ENCODE results near the gene FBXL20.

Gene FBXL20

GRCh38 chr17:39404542-39405378 lies 3.3 kb upstream of the FBXL20 start:
- no peak for DNase-seq
- H3K9me3 ChIP-seq: no peaks in the 10 kb centered on the region
- no peaks in the 10 kb centered on the region for H3K27me3 ChIP-seq
- no peak overlapping the region for H3K4me3 ChIP-seq
- intact Hi-C loops (cut with DNase I; ENCODE audit: low total_unique reads): loop anchor here (10.0 kb wide), 2 partner anchors 50 to 150 kb away; partner anchors contain the start of gene MED1
- H3K4me1 ChIP-seq: peaks cover 0 to 15% (median 6%) of the 10 kb centered on the region in 4 donors
- peaks cover 12 to 46% (median 27%) of the 10 kb centered on the region in 3 donors for H3K36me3 ChIP-seq
- no peak overlapping the region for H3K27ac ChIP-seq
- TF ChIP-seq CTCF (IDR thresholded peaks at IDR 0.05): no peak

- H3K4me3 ChIP-seq: peak overlapping the region in 1 of 2 donors; percentile 85
- no peaks in the 10 kb centered on the region for H3K9me3 ChIP-seq
- H3K27me3 ChIP-seq: no peaks in the 10 kb centered on the region
- H3K27ac ChIP-seq: no peak overlapping the region
- H3K4me1 ChIP-seq: peaks cover 0 to 28% (median 15%) of the 10 kb centered on the region in 4 donors
- peaks cover 0 to 29% (median 10%) of the 10 kb centered on the region in 3 donors for H3K36me3 ChIP-seq
- TF ChIP-seq CTCF (IDR thresholded peaks at IDR 0.05): no peak
- intact Hi-C loops (cut with DNase I; ENCODE audit: low total_unique reads): loop anchor here (10.0 kb wide), 2 partner anchors 52 to 148 kb away; partner anchors contain the start of gene MED1
- no peak for DNase-seq
Observed at GRCh38 chr17:39402890-39403605, 1.6 kb upstream of the FBXL20 start.

- peak; percentile 94 for DNase-seq
- Histone ChIP-seq H3K27ac (peak overlapping the region; percentile 90 to 97), H3K4me1 (peaks cover 0 to 35% (median 15%) of the 10 kb centered on the region in 4 donors), H3K27me3 (no peaks in the 10 kb centered on the region), H3K9me3 (no peaks in the 10 kb centered on the region), H3K4me3 (peak overlapping the region; percentile 85), H3K36me3 (peaks cover 0 to 23% (median 3%) of the 10 kb centered on the region in 3 donors)
- intact Hi-C loops (cut with DNase I; ENCODE audit: low total_unique reads): loop anchor here (10.0 kb wide), 2 partner anchors 52 to 148 kb away; partner anchors contain the start of gene MED1
- TF ChIP-seq CTCF (IDR thresholded peaks at IDR 0.05): no peak
Observed at GRCh38 chr17:39402244-39402889, 941 bp upstream of the FBXL20 start.

- intact Hi-C loops (cut with DNase I; ENCODE audit: low total_unique reads): loop anchor here (10.0 kb wide), 2 partner anchors 54 to 146 kb away; partner anchors contain the start of gene MED1
- peak; percentile 26 to 70 for DNase-seq
- H3K27ac ChIP-seq: peak overlapping the region; percentile 90 to 97
- H3K36me3 ChIP-seq: peaks cover 0 to 8% (median 0%) of the 10 kb centered on the region in 3 donors
- H3K4me1 ChIP-seq: peaks cover 0 to 35% (median 16%) of the 10 kb centered on the region in 4 donors
- H3K27me3 ChIP-seq: no peaks in the 10 kb centered on the region
- H3K4me3 ChIP-seq: peak overlapping the region; percentile 85
- TF ChIP-seq CTCF (IDR thresholded peaks at IDR 0.05): no peak
- H3K9me3 ChIP-seq: no peaks in the 10 kb centered on the region
Observed at GRCh38 chr17:39400547-39401411, 647 bp downstream of the FBXL20 start.
